Endothelial cell of umbilical vein (primary cell): ENCODE measurements around the gene KCNMA1.

Experiments used
- JUN ChIP-seq: IDR thresholded peaks from 2 replicates; pipeline ENCODE4 v1.6.1; 2011; ENCODE audit warnings: borderline replicate concordance, low read depth; ENCODE audit not compliant: insufficient read length, insufficient read depth
- TF ChIP-seq, protein P1 (sequence below), 2 donors: IDR thresholded peaks; 1 replicate in 1 of 2; 2 replicates in 1 of 2; pipeline ENCODE4 v1.5.1; 2011; ENCODE audit warnings: low read length in 2 of 2, mild to moderate bottlenecking in 2 of 2, moderate library complexity in 2 of 2, control low read depth in 1 of 2, inconsistent platforms in 1 of 2, low read depth in 1 of 2; ENCODE audit not compliant: insufficient read depth in 1 of 2; ENCODE audit errors: extremely low read depth in 1 of 2

DNA sequence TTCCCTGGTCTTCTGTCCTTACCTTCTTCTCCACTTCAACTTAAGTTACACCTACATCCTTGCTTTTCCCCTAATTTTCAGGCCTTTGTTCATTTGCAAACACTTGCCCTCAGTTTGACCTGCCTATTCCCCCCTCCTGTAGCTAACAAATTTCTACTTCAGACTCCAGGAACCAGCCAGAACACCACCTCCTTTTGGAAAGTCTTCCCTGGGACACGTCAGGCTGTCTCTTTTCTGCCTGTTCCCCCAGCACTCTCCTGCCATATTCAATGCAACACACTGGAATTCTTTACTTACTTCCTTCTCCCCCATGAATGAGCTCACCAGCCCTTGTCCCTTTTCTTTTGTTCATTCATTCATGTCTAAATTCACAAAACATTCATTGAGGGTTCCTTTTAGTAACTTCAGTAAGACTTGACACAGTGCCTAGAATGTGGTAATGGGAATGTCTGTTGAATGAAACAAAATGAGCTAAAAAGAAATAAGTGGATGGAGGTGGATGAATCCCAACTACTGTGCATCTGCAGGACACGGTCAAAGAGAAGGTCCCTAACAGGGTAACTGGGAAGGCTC is 478.0 kb downstream of the KCNMA1 start:
- TF ChIP-seq, protein P1, sequence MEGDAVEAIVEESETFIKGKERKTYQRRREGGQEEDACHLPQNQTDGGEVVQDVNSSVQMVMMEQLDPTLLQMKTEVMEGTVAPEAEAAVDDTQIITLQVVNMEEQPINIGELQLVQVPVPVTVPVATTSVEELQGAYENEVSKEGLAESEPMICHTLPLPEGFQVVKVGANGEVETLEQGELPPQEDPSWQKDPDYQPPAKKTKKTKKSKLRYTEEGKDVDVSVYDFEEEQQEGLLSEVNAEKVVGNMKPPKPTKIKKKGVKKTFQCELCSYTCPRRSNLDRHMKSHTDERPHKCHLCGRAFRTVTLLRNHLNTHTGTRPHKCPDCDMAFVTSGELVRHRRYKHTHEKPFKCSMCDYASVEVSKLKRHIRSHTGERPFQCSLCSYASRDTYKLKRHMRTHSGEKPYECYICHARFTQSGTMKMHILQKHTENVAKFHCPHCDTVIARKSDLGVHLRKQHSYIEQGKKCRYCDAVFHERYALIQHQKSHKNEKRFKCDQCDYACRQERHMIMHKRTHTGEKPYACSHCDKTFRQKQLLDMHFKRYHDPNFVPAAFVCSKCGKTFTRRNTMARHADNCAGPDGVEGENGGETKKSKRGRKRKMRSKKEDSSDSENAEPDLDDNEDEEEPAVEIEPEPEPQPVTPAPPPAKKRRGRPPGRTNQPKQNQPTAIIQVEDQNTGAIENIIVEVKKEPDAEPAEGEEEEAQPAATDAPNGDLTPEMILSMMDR (IDR thresholded peaks at IDR 0.05; ENCODE audit: extremely low read depth in 1 of 2, insufficient read depth in 1 of 2, low read depth in 1 of 2, low read length in 2 of 2) = no peak
- TF ChIP-seq JUN = no peak
